ENCODE measurements around the gene CCR2. TPM values are rescaled to one million over a fixed set of nuclear protein-coding genes. Genes with fewer than 3 reads are reported as not detected.

Gene CCR2
- total and polyA plus RNA-seq, 7 donors: 0.69 to 3.1 (median 1.6) TPM

- 66 to 84% methylated on average over 7 of the region's 7 CpGs for WGBS, 2 donors
- peak; percentile 80 for DNase-seq
- H3K9me3 ChIP-seq: no peaks in the 10 kb centered on the region
- peaks cover 0 to 6% (median 0%) of the 10 kb centered on the region in 3 donors for H3K27me3 ChIP-seq
- H3K4me3 ChIP-seq: no peak overlapping the region
- TF ChIP-seq POLR2A (IDR thresholded peaks at IDR 0.05) (no peak), EP300 (IDR thresholded peaks at IDR 0.05) (no peak), POLR2AphosphoS5 (IDR thresholded peaks at IDR 0.05) (no peak)
- TF ChIP-seq, protein P1, sequence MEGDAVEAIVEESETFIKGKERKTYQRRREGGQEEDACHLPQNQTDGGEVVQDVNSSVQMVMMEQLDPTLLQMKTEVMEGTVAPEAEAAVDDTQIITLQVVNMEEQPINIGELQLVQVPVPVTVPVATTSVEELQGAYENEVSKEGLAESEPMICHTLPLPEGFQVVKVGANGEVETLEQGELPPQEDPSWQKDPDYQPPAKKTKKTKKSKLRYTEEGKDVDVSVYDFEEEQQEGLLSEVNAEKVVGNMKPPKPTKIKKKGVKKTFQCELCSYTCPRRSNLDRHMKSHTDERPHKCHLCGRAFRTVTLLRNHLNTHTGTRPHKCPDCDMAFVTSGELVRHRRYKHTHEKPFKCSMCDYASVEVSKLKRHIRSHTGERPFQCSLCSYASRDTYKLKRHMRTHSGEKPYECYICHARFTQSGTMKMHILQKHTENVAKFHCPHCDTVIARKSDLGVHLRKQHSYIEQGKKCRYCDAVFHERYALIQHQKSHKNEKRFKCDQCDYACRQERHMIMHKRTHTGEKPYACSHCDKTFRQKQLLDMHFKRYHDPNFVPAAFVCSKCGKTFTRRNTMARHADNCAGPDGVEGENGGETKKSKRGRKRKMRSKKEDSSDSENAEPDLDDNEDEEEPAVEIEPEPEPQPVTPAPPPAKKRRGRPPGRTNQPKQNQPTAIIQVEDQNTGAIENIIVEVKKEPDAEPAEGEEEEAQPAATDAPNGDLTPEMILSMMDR (IDR thresholded peaks at IDR 0.05): no peak
- intact Hi-C loops (cut with DNase I): no loop called here
- no peaks in the 10 kb centered on the region for H3K4me1 ChIP-seq
- no peak overlapping the region for H3K27ac ChIP-seq
- no peaks in the 10 kb centered on the region for H3K36me3 ChIP-seq
Measured at GRCh38 chr3:46368569-46368968, 14.7 kb downstream of the CCR2 start.

DNA sequence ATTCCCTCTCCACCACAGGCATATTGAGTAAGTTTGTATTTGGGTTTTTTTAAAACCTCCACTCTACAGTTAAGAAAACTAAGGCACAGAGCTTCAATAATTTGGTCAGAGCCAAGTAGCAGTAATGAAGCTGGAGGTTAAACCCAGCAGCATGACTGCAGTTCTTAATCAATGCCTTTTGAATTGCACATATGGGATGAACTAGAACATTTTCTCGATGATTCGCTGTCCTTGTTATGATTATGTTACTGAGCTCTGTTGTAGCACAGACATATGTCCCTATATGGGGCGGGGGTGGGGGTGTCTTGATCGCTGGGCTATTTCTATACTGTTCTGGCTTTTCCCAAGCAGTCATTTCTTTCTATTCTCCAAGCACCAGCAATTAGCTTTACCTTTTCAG, 15.2 kb downstream of the CCR2 start:
- Histone ChIP-seq H3K4me1 (no peaks in the 10 kb centered on the region), H3K27me3 (peaks cover 0 to 6% (median 0%) of the 10 kb centered on the region in 3 donors), H3K27ac (peak overlapping the region in 1 of 4 donors; percentile 19), H3K4me3 (no peak overlapping the region), H3K9me3 (no peaks in the 10 kb centered on the region), H3K36me3 (no peaks in the 10 kb centered on the region)
- DNase-seq: no peak
- TF ChIP-seq POLR2A (IDR thresholded peaks at IDR 0.05): no peak
- no peak for TF ChIP-seq POLR2AphosphoS5 (IDR thresholded peaks at IDR 0.05)
- intact Hi-C loops (cut with DNase I): no loop called here
- WGBS, 2 donors: 78 to 85% methylated on average over 4 of the region's 4 CpGs

- Histone ChIP-seq H3K27ac (peak overlapping the region in 1 of 4 donors; percentile 19), H3K27me3 (peaks cover 0 to 6% (median 0%) of the 10 kb centered on the region in 3 donors), H3K4me1 (no peaks in the 10 kb centered on the region), H3K4me3 (no peak overlapping the region), H3K36me3 (no peaks in the 10 kb centered on the region), H3K9me3 (no peaks in the 10 kb centered on the region)
- no peak for DNase-seq
- 67 to 69% methylated on average over 6 of the region's 6 CpGs for WGBS, 2 donors
- intact Hi-C loops (cut with DNase I): loop anchor here (5.0 to 10.0 kb wide), 2 partner anchors 285 to 432 kb away; no protein-coding TSS in a partner anchor
- TF ChIP-seq EP300 (IDR thresholded peaks at IDR 0.05) (no peak), POLR2AphosphoS5 (IDR thresholded peaks at IDR 0.05) (no peak)
- TF ChIP-seq, protein P1 (IDR thresholded peaks at IDR 0.05): no peak
Measured at GRCh38 chr3:46369675-46370132, 15.8 kb downstream of the CCR2 start.

- Histone ChIP-seq H3K27me3 (peaks cover 0 to 6% (median 0%) of the 10 kb centered on the region in 3 donors), H3K4me1 (no peaks in the 10 kb centered on the region), H3K36me3 (no peaks in the 10 kb centered on the region), H3K27ac (peak within 1 kb of the TSS in 1 of 4 donors; percentile 19), H3K9me3 (no peaks in the 10 kb centered on the region), H3K4me3 (peak within 1 kb of the TSS in 2 of 4 donors; percentile 3 to 16)
- intact Hi-C loops (cut with DNase I): loop anchor here (5.0 to 10.0 kb wide), 2 partner anchors 286 to 434 kb away; no protein-coding TSS in a partner anchor
- no peak for DNase-seq
- TF ChIP-seq EP300 (IDR thresholded peaks at IDR 0.05) (no peak), POLR2A (IDR thresholded peaks at IDR 0.05) (no peak), POLR2AphosphoS5 (IDR thresholded peaks at IDR 0.05) (no peak)
- TF ChIP-seq, protein P1 (IDR thresholded peaks at IDR 0.05): no peak
- WGBS, 2 donors: 33 to 45% methylated on average over 5 of the region's 5 CpGs
Measured at GRCh38 chr3:46370839-46371518, 17.1 kb downstream of the CCR2 start, which contains the start of gene CCR5. Gene CCR5, plus strand, starts transcription at chr3:46370946. Its CDS starts 1,957 bp downstream, at chr3:46372903.

DNA sequence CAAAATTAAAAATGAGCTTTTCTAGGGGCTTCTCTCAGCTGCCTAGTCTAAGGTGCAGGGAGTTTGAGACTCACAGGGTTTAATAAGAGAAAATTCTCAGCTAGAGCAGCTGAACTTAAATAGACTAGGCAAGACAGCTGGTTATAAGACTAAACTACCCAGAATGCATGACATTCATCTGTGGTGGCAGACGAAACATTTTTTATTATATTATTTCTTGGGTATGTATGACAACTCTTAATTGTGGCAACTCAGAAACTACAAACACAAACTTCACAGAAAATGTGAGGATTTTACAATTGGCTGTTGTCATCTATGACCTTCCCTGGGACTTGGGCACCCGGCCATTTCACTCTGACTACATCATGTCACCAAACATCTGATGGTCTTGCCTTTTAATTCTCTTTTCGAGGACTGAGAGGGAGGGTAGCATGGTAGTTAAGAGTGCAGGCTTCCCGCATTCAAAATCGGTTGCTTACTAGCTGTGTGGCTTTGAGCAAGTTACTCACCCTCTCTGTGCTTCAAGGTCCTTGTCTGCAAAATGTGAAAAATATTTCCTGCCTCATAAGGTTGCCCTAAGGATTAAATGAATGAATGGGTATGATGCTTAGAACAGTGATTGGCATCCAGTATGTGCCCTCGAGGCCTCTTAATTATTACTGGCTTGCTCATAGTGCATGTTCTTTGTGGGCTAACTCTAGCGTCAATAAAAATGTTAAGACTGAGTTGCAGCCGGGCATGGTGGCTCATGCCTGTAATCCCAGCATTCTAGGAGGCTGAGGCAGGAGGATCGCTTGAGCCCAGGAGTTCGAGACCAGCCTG, 17.8 kb downstream of the CCR2 start:
- H3K9me3 ChIP-seq: no peaks in the 10 kb centered on the region
- no peaks in the 10 kb centered on the region for H3K4me1 ChIP-seq
- 70 to 87% methylated on average over 10 of the region's 10 CpGs for WGBS, 2 donors
- H3K36me3 ChIP-seq: no peaks in the 10 kb centered on the region
- DNase-seq: no peak
- no peak overlapping the region for H3K27ac ChIP-seq
- H3K27me3 ChIP-seq: peaks cover 0 to 4% (median 0%) of the 10 kb centered on the region in 3 donors
- no peak for TF ChIP-seq EP300 (IDR thresholded peaks at IDR 0.05)
- intact Hi-C loops (cut with DNase I): loop anchor here (5.0 to 10.0 kb wide), 2 partner anchors 287 to 434 kb away; no protein-coding TSS in a partner anchor
- no peak overlapping the region for H3K4me3 ChIP-seq
